Measurements from ENCODE around the gene FCHO2.

Gene FCHO2, protein sequence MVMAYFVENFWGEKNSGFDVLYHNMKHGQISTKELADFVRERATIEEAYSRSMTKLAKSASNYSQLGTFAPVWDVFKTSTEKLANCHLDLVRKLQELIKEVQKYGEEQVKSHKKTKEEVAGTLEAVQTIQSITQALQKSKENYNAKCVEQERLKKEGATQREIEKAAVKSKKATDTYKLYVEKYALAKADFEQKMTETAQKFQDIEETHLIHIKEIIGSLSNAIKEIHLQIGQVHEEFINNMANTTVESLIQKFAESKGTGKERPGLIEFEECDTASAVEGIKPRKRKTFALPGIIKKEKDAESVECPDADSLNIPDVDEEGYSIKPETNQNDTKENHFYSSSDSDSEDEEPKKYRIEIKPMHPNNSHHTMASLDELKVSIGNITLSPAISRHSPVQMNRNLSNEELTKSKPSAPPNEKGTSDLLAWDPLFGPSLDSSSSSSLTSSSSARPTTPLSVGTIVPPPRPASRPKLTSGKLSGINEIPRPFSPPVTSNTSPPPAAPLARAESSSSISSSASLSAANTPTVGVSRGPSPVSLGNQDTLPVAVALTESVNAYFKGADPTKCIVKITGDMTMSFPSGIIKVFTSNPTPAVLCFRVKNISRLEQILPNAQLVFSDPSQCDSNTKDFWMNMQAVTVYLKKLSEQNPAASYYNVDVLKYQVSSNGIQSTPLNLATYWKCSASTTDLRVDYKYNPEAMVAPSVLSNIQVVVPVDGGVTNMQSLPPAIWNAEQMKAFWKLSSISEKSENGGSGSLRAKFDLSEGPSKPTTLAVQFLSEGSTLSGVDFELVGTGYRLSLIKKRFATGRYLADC

DNA sequence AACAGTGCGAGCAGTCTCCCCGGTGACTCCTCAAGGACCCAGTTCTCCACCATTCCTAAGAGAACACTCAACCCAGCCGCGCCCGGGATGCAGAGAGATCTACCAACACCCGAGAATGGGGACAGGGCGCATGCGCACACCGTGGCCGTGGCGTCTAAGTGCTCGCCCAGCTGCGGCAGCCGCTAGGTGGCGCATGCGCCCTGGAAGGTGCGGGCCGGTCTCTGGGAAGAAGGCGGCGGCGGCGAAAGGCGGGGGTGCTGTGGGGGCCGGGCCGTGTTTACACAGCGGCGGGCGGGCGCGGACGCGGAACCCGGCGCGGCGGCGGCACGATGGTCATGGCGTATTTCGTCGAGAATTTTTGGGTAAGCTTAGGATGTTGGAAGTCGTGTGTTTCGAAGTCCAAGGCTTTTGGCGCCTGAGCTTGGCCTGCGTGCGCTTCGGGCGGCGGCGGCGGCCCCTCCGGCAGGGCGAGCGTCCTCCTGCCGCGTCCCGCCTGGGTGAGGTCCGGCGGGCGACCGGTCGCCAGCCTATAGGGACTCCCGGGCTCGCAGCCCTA lies at the start of gene FCHO2:
Gene FCHO2, plus strand, starts transcription at position 274 of the 556 bp plus-strand sequence. Its CDS starts 56 bp downstream, at position 330.
- H3K4me3 ChIP-seq (replicated peaks; ENCODE audit: low read depth, low read length), result peak within 1 kb of the TSS; percentile 69
- TF ChIP-seq, protein P1, sequence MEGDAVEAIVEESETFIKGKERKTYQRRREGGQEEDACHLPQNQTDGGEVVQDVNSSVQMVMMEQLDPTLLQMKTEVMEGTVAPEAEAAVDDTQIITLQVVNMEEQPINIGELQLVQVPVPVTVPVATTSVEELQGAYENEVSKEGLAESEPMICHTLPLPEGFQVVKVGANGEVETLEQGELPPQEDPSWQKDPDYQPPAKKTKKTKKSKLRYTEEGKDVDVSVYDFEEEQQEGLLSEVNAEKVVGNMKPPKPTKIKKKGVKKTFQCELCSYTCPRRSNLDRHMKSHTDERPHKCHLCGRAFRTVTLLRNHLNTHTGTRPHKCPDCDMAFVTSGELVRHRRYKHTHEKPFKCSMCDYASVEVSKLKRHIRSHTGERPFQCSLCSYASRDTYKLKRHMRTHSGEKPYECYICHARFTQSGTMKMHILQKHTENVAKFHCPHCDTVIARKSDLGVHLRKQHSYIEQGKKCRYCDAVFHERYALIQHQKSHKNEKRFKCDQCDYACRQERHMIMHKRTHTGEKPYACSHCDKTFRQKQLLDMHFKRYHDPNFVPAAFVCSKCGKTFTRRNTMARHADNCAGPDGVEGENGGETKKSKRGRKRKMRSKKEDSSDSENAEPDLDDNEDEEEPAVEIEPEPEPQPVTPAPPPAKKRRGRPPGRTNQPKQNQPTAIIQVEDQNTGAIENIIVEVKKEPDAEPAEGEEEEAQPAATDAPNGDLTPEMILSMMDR (IDR thresholded peaks at IDR 0.05; ENCODE audit: low read depth, low read length, missing control alignments), result peak; percentile 76
- DNase-seq (ENCODE audit: extremely low read depth, low read depth), result peak; percentile 86

DNA sequence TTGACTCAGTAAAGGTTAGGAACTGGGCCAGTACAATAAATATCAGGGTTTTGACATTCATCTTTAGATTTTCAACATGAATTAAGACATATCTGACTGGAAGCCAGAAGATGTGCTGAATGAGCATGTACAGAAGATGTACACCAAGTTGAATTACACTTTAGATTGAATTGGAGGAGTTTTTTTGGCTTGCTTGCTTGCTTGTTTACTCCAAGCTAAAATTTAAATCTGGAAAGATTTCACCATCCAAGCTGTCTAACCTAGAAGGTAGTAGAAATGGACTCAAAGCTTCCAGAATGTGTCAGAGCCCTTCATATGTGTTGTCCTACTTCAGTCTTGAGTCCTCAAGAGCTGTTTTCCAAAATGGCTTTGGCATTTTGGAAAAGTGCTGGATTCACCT lies 49.0 kb upstream of the FCHO2 start:
- DNase-seq (ENCODE audit: extremely low read depth, low read depth), result no peak
- no peak overlapping the region for H3K4me3 ChIP-seq (replicated peaks; ENCODE audit: low read depth, low read length)
- TF ChIP-seq, protein P1 (IDR thresholded peaks at IDR 0.05; ENCODE audit: low read depth, low read length, missing control alignments), result no peak

DNA sequence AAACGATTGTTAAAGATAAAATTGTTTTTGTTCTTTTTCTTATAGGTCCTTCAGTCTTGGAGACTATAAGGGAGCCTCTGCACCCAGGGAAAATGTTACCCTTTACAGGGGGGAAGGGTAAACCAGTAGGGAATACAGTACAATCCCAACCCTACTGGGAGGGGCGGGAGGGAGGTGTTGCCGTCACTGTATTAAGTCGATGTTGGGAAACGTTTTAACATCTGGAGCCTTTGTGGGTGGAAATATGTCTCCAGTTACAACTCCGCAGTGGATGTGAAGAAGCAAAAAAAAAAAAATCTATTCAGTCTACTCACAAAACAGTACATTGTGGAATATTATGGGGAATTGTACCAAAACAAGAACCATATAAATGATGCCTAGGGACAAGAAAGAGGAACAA lies 47.2 kb upstream of the FCHO2 start:
- DNase-seq (ENCODE audit: extremely low read depth, low read depth), result peak; percentile 24
- TF ChIP-seq, protein P1 (IDR thresholded peaks at IDR 0.05; ENCODE audit: low read depth, low read length, missing control alignments), result no peak
- no peak overlapping the region for H3K4me3 ChIP-seq (replicated peaks; ENCODE audit: low read depth, low read length)

DNA sequence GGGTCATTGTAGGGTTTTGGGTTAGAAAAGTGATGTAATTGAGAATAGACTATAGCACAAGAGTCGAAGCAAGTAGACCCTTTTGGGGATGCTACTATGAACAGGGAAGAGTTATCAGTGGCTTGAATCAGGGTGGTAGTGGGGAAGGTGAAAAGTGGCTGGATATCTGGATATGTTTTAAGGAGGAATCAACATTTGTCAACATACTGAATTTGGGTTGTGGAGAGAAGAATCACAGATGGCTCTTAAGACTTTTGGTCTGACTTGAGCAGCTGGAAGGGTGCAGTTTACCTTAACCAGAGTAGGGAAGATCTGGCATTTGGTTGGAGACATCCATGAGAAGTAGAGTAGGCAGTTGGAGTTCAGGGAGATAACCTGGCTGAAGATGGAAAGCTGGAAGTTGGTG lies 38.5 kb upstream of the FCHO2 start:
- TF ChIP-seq, protein P1 (IDR thresholded peaks at IDR 0.05; ENCODE audit: low read depth, low read length, missing control alignments), result no peak
- H3K4me3 ChIP-seq (replicated peaks; ENCODE audit: low read depth, low read length), result no peak overlapping the region
- no peak for DNase-seq (ENCODE audit: extremely low read depth, low read depth)

DNA sequence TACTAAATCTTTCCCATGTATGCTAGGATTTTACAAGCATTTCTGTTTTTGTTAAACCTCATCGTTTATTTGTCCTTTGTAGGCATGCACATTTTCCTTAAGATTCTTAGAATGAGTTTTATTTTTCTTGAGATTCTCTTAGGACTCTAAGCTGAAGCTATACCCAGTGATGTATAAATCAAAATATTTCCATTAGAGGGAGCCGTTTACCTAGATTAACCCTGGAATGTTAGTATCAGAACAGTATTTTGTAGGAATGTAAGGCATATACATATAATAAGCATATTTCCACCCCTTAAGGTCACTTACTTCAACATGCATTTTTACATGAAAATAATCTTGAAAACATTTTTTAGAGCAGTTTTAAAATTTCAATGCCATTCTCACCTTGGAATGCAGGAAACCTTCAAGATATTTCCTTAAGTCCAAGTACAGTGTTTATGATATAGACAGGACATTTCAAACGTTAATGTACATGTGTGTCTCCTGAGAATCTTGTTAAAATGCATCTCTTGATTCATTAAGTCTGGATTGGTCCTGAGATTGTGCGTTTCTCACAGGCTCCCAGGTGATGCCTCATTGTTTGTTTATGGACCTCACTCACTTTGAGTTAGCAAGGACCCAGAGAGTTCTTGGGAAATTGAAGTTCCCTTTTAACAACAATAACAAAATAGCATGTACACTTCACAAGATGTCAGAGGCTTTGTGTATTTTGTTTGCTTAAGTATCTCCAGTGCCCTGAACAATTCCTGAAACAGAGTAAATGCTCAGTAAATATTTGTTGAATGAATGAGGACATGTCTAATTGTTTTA lies 34.9 kb upstream of the FCHO2 start:
- peak; percentile 14 for DNase-seq (ENCODE audit: extremely low read depth, low read depth)
- TF ChIP-seq, protein P1 (IDR thresholded peaks at IDR 0.05; ENCODE audit: low read depth, low read length, missing control alignments), result no peak
- H3K4me3 ChIP-seq (replicated peaks; ENCODE audit: low read depth, low read length), result no peak overlapping the region

DNA sequence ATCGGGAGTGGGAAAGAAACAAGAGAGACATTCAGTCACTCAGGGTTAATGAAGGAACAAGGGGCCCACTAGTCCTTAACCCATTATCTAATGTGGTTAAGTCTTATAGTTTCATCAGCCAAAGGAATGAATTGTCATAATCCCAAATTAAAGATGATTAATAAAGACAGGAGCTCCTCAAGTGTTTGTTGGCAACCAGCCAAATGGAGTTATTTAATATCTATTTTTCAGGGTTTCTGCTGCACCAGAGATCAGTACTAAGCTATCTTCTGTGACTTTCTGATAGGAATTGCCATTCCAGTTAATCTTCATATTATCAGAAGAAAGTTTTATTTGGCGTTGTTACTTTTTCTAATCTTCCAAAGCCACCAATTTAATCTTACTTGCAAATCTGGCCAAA lies 34.0 kb upstream of the FCHO2 start:
- DNase-seq (ENCODE audit: extremely low read depth, low read depth), result no peak
- TF ChIP-seq, protein P1 (IDR thresholded peaks at IDR 0.05; ENCODE audit: low read depth, low read length, missing control alignments), result no peak
- no peak overlapping the region for H3K4me3 ChIP-seq (replicated peaks; ENCODE audit: low read depth, low read length)

Measured in HFF-Myc (cell line).